OCI-LY3 (cell line): Measurements from ENCODE around the gene TMEM201.
"Not testable (repeated sequence)": the region's sequence is repeated elsewhere in the genome, so short reads cannot be mapped to it uniquely, and the experiment has no call there.

Experiments used
- H2AFZ ChIP-seq: fragments of 200-600, 300-600 bp; shearing (Covaris generic); 2 replicates; pipeline ENCODE4 v1.6.0; 2014; ENCODE audit warnings: antibody characterized with exemption, low read depth, low read length
- H3K27ac ChIP-seq: fragments of 200-600, 300-600 bp; sonication (generic); 2 replicates; pipeline ENCODE4 v1.5.1; 2014; ENCODE audit warnings: mild to moderate bottlenecking, low read length, moderate library complexity, mixed read lengths
- H3K27me3 ChIP-seq: fragments of 200-600, 300-600 bp; sonication (generic); 2 replicates; pipeline ENCODE4 v1.6.1; 2014; ENCODE audit warnings: low read depth, low read length, mixed read lengths
- H3K36me3 ChIP-seq: fragments of 200-600, 300-600 bp; sonication (generic); replicated peaks from 2 replicates; pipeline ENCODE3; 2014; ENCODE audit warnings: low read depth, low read length, mixed read lengths
- H3K4me1 ChIP-seq: fragments of 300-600, 200-600 bp; sonication (generic); 2 replicates; pipeline ENCODE4 v1.6.1; 2014; ENCODE audit warnings: low read length, mixed read lengths
- H3K4me2 ChIP-seq: fragments of 200-600, 300-600 bp; sonication (generic); 2 replicates; pipeline ENCODE4 v1.6.1; 2014; ENCODE audit warnings: low read length, mixed read lengths
- H3K4me3 ChIP-seq: fragments of 300-600, 200-600 bp; sonication (generic); 2 replicates; pipeline ENCODE4 v1.5.1; 2014; ENCODE audit warnings: antibody characterized with exemption, mild to moderate bottlenecking, low read length, moderate library complexity
- H3K79me2 ChIP-seq: fragments of 300-600, 200-600 bp; shearing (Covaris generic); 2 replicates; pipeline ENCODE4 v1.6.1; 2014; ENCODE audit warnings: mild to moderate bottlenecking, low read length, mixed read lengths
- H3K9ac ChIP-seq: fragments of 300-600, 200-600 bp; shearing (Covaris generic); 2 replicates; pipeline ENCODE4 v1.6.0; 2014; ENCODE audit warnings: mild to moderate bottlenecking, low read length, moderate library complexity
- H3K9me3 ChIP-seq: fragments of 200-600, 300-600 bp; shearing (Covaris generic); 2 replicates; pipeline ENCODE4 v1.6.1; 2014; ENCODE audit warnings: low read length, mixed read lengths; ENCODE audit not compliant: insufficient read depth
- H4K20me1 ChIP-seq: fragments of 200-600, 300-600 bp; sonication (generic); 2 replicates; pipeline ENCODE4 v1.6.1; 2016; ENCODE audit warnings: low read length, mixed read lengths; ENCODE audit not compliant: insufficient read depth
- EZH2phosphoT487 ChIP-seq: fragments of 200-600 bp; shearing (Covaris generic); IDR thresholded peaks from 2 replicates; pipeline ENCODE4 v1.6.1; 2018; ENCODE audit warnings: antibody characterized with exemption, mixed run types, low read depth
- TF ChIP-seq, protein P1 (sequence below): fragments of 200-600, 300-600 bp; sonication (generic); IDR thresholded peaks from 2 replicates; pipeline ENCODE4 v1.5.1; 2014; ENCODE audit warnings: antibody characterized with exemption, low read length, low read depth

TMEM201 gene

DNA sequence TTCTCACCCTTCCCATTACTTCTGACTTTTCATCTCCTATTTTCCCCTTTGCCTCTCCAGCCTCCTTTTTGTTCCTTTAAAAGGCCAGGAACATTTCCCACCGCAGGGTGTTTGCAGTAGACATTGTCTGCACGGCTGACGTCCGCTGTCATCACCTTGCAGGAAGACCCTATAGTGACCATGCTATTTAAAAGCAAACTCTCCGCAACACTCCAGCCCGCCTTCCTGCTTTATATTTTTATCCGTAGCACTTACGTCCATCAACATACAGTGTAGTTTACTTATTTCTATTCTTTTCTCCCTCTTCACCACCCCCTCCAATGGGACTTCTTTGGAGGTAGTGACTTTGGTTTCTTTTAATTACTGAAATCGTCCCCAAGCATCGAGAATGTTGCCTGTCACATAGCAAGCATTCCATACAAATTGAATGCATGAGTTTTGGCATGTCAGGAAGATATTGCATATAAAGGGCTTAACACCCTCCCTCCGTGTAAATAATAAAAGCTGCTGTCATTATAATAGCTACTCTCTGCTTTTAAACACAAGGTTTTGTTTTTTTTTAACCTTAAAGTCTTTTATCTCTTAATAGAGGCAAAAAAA is 29.7 kb upstream of the TMEM201 start:
- no peaks in the 10 kb centered on the region for H3K4me1 ChIP-seq
- no peak overlapping the region for H3K9ac ChIP-seq
- H3K4me2 ChIP-seq, result no peak overlapping the region
- H3K36me3 ChIP-seq, result peaks cover 11% of the 10 kb centered on the region
- H3K9me3 ChIP-seq, result no peaks in the 10 kb centered on the region
- no peaks in the 10 kb centered on the region for H4K20me1 ChIP-seq
- H3K79me2 ChIP-seq, result peaks cover 11% of the 10 kb centered on the region
- TF ChIP-seq EZH2phosphoT487, result no peak
- TF ChIP-seq, protein P1, sequence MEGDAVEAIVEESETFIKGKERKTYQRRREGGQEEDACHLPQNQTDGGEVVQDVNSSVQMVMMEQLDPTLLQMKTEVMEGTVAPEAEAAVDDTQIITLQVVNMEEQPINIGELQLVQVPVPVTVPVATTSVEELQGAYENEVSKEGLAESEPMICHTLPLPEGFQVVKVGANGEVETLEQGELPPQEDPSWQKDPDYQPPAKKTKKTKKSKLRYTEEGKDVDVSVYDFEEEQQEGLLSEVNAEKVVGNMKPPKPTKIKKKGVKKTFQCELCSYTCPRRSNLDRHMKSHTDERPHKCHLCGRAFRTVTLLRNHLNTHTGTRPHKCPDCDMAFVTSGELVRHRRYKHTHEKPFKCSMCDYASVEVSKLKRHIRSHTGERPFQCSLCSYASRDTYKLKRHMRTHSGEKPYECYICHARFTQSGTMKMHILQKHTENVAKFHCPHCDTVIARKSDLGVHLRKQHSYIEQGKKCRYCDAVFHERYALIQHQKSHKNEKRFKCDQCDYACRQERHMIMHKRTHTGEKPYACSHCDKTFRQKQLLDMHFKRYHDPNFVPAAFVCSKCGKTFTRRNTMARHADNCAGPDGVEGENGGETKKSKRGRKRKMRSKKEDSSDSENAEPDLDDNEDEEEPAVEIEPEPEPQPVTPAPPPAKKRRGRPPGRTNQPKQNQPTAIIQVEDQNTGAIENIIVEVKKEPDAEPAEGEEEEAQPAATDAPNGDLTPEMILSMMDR, result no peak
- no peak overlapping the region for H3K4me3 ChIP-seq
- H2AFZ ChIP-seq, result no peak overlapping the region
- no peak overlapping the region for H3K27ac ChIP-seq
- H3K27me3 ChIP-seq, result no peaks in the 10 kb centered on the region

DNA sequence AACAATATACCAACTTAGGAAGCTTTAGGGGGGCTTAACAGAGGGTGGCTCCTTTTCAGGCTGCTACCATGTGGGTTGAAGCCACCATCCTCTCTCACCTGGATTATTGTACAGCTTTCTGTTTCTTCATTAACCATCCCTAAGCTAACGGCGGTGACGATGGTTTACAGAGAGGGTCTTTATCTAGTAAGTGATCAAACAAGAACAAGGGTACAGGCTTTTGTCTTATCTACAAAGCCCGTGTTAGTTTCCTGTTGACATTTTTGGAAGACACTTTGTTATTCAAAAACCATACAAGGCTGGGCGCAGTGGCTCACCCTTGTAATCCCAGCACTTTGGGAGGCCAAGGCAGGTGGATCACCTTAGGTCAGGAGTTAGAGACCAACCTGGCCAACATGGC is 29.0 kb upstream of the TMEM201 start:
- H3K9ac ChIP-seq, result no peak overlapping the region

DNA sequence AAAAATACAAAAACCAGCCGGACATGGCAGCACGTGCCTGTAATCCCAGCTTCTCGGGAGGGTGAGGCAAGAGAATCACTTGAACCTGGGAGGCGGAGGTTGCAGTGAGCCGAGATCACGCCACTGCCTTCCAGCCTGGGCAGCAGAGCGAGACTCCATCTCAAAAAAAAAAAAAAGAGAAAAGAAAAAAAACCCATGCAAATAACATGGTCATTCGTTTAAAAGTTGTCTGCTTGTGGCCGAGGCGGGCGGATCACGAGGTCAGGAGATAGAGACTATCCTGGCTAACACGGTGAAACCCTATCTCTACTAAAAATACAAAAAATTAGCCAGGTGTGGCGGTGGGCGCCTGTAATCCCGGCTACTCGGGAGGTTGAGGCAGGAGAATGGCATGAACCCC is 28.6 kb upstream of the TMEM201 start:
- H3K27me3 ChIP-seq, H3K27ac ChIP-seq, H3K4me2 ChIP-seq, H3K4me1 ChIP-seq, H2AFZ ChIP-seq, H4K20me1 ChIP-seq, H3K4me3 ChIP-seq, H3K9me3 ChIP-seq, H3K9ac ChIP-seq: not testable (repeated sequence)
- Histone ChIP-seq H3K36me3 (peaks cover 12% of the 10 kb centered on the region), H3K79me2 (peaks cover 11% of the 10 kb centered on the region)

More for the DNA sequence above, 29.0 kb upstream of the TMEM201 start:
- no peaks in the 10 kb centered on the region for H4K20me1 ChIP-seq
- no peak overlapping the region for H3K4me3 ChIP-seq
- no peaks in the 10 kb centered on the region for H3K9me3 ChIP-seq
- H3K4me1 ChIP-seq, result no peaks in the 10 kb centered on the region
- no peak overlapping the region for H3K4me2 ChIP-seq
- H3K36me3 ChIP-seq, result peaks cover 12% of the 10 kb centered on the region
- TF ChIP-seq, protein P1, result no peak
- no peak for TF ChIP-seq EZH2phosphoT487
- no peak overlapping the region for H3K27ac ChIP-seq
- H3K79me2 ChIP-seq, result peaks cover 11% of the 10 kb centered on the region
- no peaks in the 10 kb centered on the region for H3K27me3 ChIP-seq
- H2AFZ ChIP-seq, result no peak overlapping the region

DNA sequence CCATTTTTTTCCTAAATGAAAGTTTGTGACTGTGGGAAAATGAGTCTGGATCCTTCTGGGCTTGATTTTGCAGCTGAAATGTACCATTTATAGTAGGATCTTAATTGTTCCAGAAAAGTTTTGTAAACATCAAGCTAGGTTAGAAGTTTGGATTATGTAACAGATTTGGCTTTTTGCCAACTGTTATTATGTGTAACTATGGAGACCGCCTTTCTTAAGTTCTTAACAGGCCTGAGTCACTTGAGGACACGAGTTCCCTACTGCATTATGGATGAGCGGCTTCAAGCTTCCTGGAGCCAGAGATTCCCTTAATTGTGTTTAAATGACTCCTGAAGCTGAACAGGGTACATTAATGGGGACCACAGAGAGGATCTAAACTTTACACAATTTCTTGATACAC is 27.3 kb upstream of the TMEM201 start:
- Histone ChIP-seq H3K79me2 (peaks cover 11% of the 10 kb centered on the region), H3K9ac (no peak overlapping the region), H3K4me2 (no peak overlapping the region), H3K4me3 (no peak overlapping the region), H3K36me3 (peaks cover 5% of the 10 kb centered on the region), H3K27ac (no peak overlapping the region), H3K27me3 (no peaks in the 10 kb centered on the region), H2AFZ (no peak overlapping the region), H4K20me1 (no peaks in the 10 kb centered on the region), H3K9me3 (no peaks in the 10 kb centered on the region), H3K4me1 (no peaks in the 10 kb centered on the region)
- TF ChIP-seq, protein P1, result no peak
- TF ChIP-seq EZH2phosphoT487, result no peak
